A549 treated with DMSO at 1 μM for 4 hours (cell line): ENCODE results near the gene SOHLH2. TPM values are rescaled to one million over a fixed set of nuclear protein-coding genes. Genes with fewer than 3 reads are reported as not detected.

Experiments used
- total RNA-seq: library from RNA; stranded (reverse); fragments of 200-300 nt; extraction: Qiagen RNA extraction; gene quantifications from 5 replicates; pipeline ENCODE4 v1.2.3, GENCODE V29; 2022; ENCODE audit warnings: low read depth

SOHLH2 gene, protein sequence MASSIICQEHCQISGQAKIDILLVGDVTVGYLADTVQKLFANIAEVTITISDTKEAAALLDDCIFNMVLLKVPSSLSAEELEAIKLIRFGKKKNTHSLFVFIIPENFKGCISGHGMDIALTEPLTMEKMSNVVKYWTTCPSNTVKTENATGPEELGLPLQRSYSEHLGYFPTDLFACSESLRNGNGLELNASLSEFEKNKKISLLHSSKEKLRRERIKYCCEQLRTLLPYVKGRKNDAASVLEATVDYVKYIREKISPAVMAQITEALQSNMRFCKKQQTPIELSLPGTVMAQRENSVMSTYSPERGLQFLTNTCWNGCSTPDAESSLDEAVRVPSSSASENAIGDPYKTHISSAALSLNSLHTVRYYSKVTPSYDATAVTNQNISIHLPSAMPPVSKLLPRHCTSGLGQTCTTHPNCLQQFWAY
- total RNA-seq: not detected in 5 replicates

DNA sequence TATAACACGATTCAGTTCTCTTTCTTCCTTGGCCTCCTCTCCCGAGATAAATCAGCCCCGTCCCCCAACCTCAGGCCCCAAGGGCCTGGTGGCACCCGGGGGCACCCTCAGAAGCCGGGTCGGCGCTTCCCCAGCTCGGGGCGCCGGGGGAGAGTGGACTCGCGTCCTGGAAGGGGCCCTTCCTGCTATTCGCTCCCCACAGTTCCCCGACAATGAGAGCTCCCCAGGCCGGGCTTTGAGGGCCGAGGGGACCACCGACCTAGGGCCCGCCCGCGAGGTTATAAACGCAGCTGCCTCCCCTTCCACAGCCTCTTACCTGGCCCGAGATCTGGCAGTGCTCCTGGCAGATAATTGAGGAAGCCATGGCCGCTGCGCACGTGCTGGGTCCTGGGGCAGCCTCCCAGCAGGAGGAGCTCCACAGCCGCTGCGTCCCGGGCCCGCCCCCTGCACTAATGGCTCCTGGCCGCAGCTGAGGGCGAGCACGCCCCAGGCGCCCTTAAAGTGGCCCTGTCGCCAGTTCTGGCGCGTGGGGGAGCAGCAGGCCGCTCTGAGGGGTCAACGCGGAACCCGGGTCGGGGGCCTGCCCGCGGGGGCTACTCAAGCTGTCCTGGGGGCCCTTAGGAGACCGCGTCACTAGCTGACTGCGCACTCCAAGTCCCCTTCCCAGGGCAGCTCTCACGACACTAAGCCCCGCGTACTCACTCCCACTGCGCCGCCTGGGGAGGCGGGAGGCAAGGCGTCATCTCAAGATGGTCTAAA is at the start of gene SOHLH2:
Gene SOHLH2, minus strand, starts transcription at position 394 of the 759 bp plus-strand sequence. Its CDS starts 30 bp downstream, at position 364.

DNA sequence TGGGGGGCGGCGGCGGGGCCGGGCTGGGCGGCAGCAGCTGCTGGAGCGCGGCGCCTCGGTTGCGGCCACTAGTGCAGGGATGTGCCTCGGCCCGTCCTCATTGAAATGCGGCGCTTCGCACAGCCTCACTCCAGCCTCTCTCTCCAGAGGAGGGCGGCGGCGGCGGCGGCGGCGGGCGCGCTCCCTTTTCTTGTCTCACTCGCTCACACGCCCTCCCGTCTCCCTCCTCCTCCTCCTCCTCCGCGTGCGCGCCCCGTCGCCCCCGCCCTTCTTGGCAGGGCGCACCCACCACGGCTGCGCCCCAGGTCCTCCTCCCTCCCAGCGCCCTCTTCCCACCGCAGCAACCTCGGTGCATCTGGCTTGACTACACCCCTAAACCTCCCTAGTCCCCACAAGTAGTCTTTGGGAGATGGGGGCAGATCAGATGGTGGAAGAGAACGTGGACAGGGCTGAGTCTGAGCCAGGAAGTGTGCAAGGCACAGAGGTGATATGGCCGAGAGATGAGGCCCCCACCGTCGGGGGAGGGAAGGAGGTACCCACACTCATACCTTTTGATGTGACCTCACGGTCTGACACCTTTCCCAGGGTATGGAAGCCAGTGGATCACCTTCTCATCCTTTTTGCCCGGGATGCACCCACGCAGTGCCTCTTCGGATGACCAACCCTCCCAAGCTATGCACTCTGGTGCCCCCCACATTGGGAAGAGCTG is 83.0 kb downstream of the SOHLH2 start, which contains the start of gene DCLK1:
Gene DCLK1, minus strand, starts transcription at position 161 of the 709 bp plus-strand sequence.

Other genes with a start within 250 kb of the SOHLH2 start
- gene DCLK1, start 83.2 kb downstream of the SOHLH2 start, total RNA-seq: 0.76 to 1.4 TPM (median 1.2 TPM) in 5 replicates
- gene CCDC169, start 83.3 kb upstream of the SOHLH2 start, total RNA-seq: 0.18 to 1.3 TPM (median 0.37 TPM) in 5 replicates
- gene SPART, start 131.8 kb upstream of the SOHLH2 start, total RNA-seq: 26.8 to 30.6 TPM (median 28.9 TPM) in 5 replicates
- gene CCNA1, start 217.9 kb upstream of the SOHLH2 start, total RNA-seq: 0.26 to 0.56 TPM (median 0.49 TPM) in 5 replicates